ENCODE data around the gene NKTR. TPM values are rescaled to one million over a fixed set of nuclear protein-coding genes. Genes with fewer than 3 reads are reported as not detected.
A peak's percentile ranks its signal among the peaks of the same experiment; 100 is the strongest.

NKTR gene
- total and polyA plus RNA-seq, 4 experiments from 2014 or later = 8.9 to 269 (median 140) TPM

- no peak overlapping the region for H3K27ac ChIP-seq (ENCODE audit: low read depth, low read length)
- H3K9me3 Mint-ChIP-seq = no peaks in the 10 kb centered on the region
- no peak overlapping the region for H3K4me3 ChIP-seq (ENCODE audit: low read length in 2 of 2)
- POLR2A ChIA-PET (ENCODE audit: partially characterized antibody) = interaction anchor here (1.0 to 2.8 kb wide), 3 partner anchors 10 to 31 kb away, joined by 4 to 12 read pairs (median 8); partner anchors contain the start of genes NKTR and SEC22C
- no peaks in the 10 kb centered on the region for H3K27me3 Mint-ChIP-seq
- no peaks in the 10 kb centered on the region for H3K27me3 ChIP-seq (ENCODE audit: insufficient read depth, low read length)
- peak overlapping the region in 1 of 8 donors; percentile 14 for H3K4me3 Mint-ChIP-seq
- no peaks in the 10 kb centered on the region for H3K9me3 ChIP-seq (ENCODE audit: control insufficient read depth in 1 of 2, low read length in 2 of 2)
- DNase-seq = no peak
- peaks cover 39 to 74% (median 56%) of the 10 kb centered on the region in 4 donors for H3K4me1 Mint-ChIP-seq
- CTCF ChIA-PET (ENCODE audit: partially characterized antibody) = interaction anchor here (0.7 to 2.3 kb wide), 15 partner anchors 8 to 41 kb away, joined by 3 to 20 read pairs (median 5); partner anchors contain the start of genes SEC22C and SS18L2
- peaks cover 19 to 44% of the 10 kb centered on the region in 2 donors for H3K36me3 Mint-ChIP-seq
- H3K36me3 ChIP-seq (ENCODE audit: insufficient read depth, low read length) = no peaks in the 10 kb centered on the region
- intact Hi-C loops (cut with micrococcal nuclease) = loop anchor here (5.0 kb wide), 1 partner anchor 36 kb away; no protein-coding TSS in a partner anchor
- H3K4me1 ChIP-seq (ENCODE audit: insufficient read depth, low read length) = peaks cover 59% of the 10 kb centered on the region
- peak overlapping the region in 3 of 7 donors; percentile 19 to 93 (median 80) for H3K27ac Mint-ChIP-seq
These were observed 12.4 kb downstream of the NKTR start for GRCh38 chr3:42612928-42613327.

GRCh38 chr3:42613462-42613861, 13.0 kb downstream of the NKTR start:
- Mint-ChIP-seq H3K9me3 (no peaks in the 10 kb centered on the region), H3K4me3 (peak overlapping the region in 4 of 8 donors; percentile 0 to 14 (median 2)), H3K27me3 (no peaks in the 10 kb centered on the region), H3K4me1 (peaks cover 39 to 73% (median 54%) of the 10 kb centered on the region in 4 donors), H3K27ac (peak overlapping the region in 6 of 7 donors; percentile 0 to 93 (median 46)), H3K36me3 (peaks cover 19 to 41% of the 10 kb centered on the region in 2 donors)
- Histone ChIP-seq H3K4me1 (ENCODE audit: insufficient read depth, low read length) (peaks cover 54% of the 10 kb centered on the region), H3K27ac (ENCODE audit: low read depth, low read length) (no peak overlapping the region), H3K36me3 (ENCODE audit: insufficient read depth, low read length) (peaks cover 2% of the 10 kb centered on the region), H3K9me3 (ENCODE audit: control insufficient read depth in 1 of 2, low read length in 2 of 2) (no peaks in the 10 kb centered on the region), H3K27me3 (ENCODE audit: insufficient read depth, low read length) (no peaks in the 10 kb centered on the region), H3K4me3 (ENCODE audit: low read length in 2 of 2) (no peak overlapping the region)
- DNase-seq = no peak
- intact Hi-C loops (cut with micrococcal nuclease) = loop anchor here (5.0 kb wide), 1 partner anchor 36 kb away; no protein-coding TSS in a partner anchor
- ChIA-PET CTCF (ENCODE audit: partially characterized antibody) (interaction anchor here (0.9 to 2.3 kb wide), 12 partner anchors 11 to 39 kb away, joined by 3 to 20 read pairs (median 5); partner anchors contain the start of genes SEC22C and SS18L2), POLR2A (ENCODE audit: partially characterized antibody) (interaction anchor here (1.0 to 2.8 kb wide), 4 partner anchors 10 to 32 kb away, joined by 4 to 12 read pairs (median 6); partner anchors contain the start of genes NKTR, SEC22C and SS18L2)

DNA sequence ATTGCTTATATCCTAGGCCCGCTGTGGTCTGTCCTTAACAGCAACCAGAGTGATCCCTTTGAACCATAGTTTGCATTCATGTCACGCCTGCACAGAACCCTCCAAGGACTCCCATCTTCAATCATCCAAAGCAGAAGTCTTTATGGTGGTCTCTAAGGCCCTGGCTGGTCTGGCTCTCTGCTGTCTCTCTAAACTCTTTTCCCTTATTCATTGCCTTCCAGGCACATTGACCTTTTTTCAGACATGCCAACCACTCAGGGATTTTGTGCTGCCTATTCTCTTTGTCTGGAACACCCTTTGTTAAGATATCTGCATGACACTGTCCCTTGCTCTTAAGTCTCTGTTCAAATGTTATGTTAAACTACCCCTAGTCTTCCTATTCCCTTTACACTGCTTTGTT, 31.1 kb downstream of the NKTR start:
- Mint-ChIP-seq H3K4me1 (peaks cover 0 to 16% (median 3%) of the 10 kb centered on the region in 4 donors), H3K4me3 (no peak overlapping the region), H3K27ac (peak overlapping the region in 6 of 7 donors; percentile 9 to 81 (median 58)), H3K9me3 (no peaks in the 10 kb centered on the region), H3K36me3 (peaks cover 33 to 67% of the 10 kb centered on the region in 2 donors), H3K27me3 (no peaks in the 10 kb centered on the region)
- Histone ChIP-seq H3K4me3 (ENCODE audit: low read length in 2 of 2) (no peak overlapping the region), H3K27ac (ENCODE audit: low read depth, low read length) (no peak overlapping the region), H3K27me3 (ENCODE audit: insufficient read depth, low read length) (no peaks in the 10 kb centered on the region), H3K36me3 (ENCODE audit: insufficient read depth, low read length) (peaks cover 55% of the 10 kb centered on the region), H3K4me1 (ENCODE audit: insufficient read depth, low read length) (no peaks in the 10 kb centered on the region), H3K9me3 (ENCODE audit: control insufficient read depth in 1 of 2, low read length in 2 of 2) (no peaks in the 10 kb centered on the region)
- intact Hi-C loops (cut with micrococcal nuclease) = no loop called here
- CTCF ChIA-PET (ENCODE audit: partially characterized antibody) = no interaction called here
- no peak for DNase-seq
- POLR2A ChIA-PET (ENCODE audit: partially characterized antibody) = no interaction called here

DNA sequence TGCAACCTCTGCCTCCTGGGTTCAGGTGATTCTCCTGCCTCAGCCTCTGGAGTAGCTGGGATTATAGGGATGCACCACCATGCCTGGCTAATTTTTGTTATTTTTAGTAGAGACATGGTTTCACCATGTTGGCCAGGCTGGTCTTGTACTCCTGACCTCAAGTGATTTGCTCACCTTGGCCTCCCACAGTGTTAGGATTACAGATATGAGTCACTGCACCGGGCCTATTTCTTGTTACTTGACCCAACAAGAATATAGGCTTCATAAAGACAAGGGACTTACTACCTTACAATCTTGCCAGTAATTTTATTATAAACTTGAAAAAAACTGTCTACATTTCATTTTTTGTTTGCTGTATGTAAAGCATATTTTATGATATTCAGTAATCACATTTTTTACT, 31.7 kb downstream of the NKTR start:
- no peaks in the 10 kb centered on the region for H3K9me3 Mint-ChIP-seq
- no peak overlapping the region for H3K27ac Mint-ChIP-seq

DNA sequence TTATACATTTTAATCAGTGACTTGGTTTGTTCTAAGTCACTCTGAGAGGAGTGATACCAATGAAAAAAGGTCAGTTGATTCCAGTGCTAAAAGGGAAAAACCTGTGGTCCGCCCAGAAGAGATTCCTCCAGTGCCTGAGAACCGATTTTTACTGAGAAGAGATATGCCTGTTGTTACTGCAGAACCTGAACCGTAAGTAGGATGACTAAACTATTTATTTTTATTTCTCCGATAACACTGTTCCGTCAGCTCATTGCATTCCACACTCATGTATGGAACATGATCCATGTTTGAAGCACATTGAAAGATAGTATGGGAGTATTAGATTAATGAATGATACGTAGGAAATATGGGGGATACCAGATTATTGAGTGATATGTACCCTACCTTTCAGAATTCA, 33.1 kb downstream of the NKTR start:
- Histone ChIP-seq H3K9me3 (ENCODE audit: control insufficient read depth in 1 of 2, low read length in 2 of 2) (no peaks in the 10 kb centered on the region), H3K4me3 (ENCODE audit: low read length in 2 of 2) (no peak overlapping the region), H3K4me1 (ENCODE audit: insufficient read depth, low read length) (peaks cover 16% of the 10 kb centered on the region), H3K36me3 (ENCODE audit: insufficient read depth, low read length) (peaks cover 68% of the 10 kb centered on the region), H3K27me3 (ENCODE audit: insufficient read depth, low read length) (no peaks in the 10 kb centered on the region), H3K27ac (ENCODE audit: low read depth, low read length) (no peak overlapping the region)
- Mint-ChIP-seq H3K9me3 (no peaks in the 10 kb centered on the region), H3K27me3 (no peaks in the 10 kb centered on the region), H3K27ac (peak overlapping the region in 5 of 7 donors; percentile 2 to 46 (median 22)), H3K36me3 (peaks cover 29 to 55% of the 10 kb centered on the region in 2 donors), H3K4me1 (peaks cover 0 to 16% (median 3%) of the 10 kb centered on the region in 4 donors), H3K4me3 (no peak overlapping the region)
- ChIA-PET POLR2A (ENCODE audit: partially characterized antibody) (no interaction called here), CTCF (ENCODE audit: partially characterized antibody) (interaction anchor here (0.6 kb wide), 1 partner anchor 9 kb away, joined by 3 read pairs; no protein-coding TSS in a partner anchor)
- no peak for DNase-seq
- intact Hi-C loops (cut with micrococcal nuclease) = no loop called here

More for the DNA sequence above, 31.7 kb downstream of the NKTR start:
- Mint-ChIP-seq H3K4me3 (no peak overlapping the region), H3K4me1 (peaks cover 0 to 16% (median 3%) of the 10 kb centered on the region in 4 donors), H3K27me3 (no peaks in the 10 kb centered on the region), H3K36me3 (peaks cover 32 to 65% of the 10 kb centered on the region in 2 donors)
- ChIA-PET CTCF (ENCODE audit: partially characterized antibody) (no interaction called here), POLR2A (ENCODE audit: partially characterized antibody) (no interaction called here)
- no peak overlapping the region for H3K27ac ChIP-seq (ENCODE audit: low read depth, low read length)
- peaks cover 60% of the 10 kb centered on the region for H3K36me3 ChIP-seq (ENCODE audit: insufficient read depth, low read length)
- no peaks in the 10 kb centered on the region for H3K27me3 ChIP-seq (ENCODE audit: insufficient read depth, low read length)
- H3K4me3 ChIP-seq (ENCODE audit: low read length in 2 of 2) = no peak overlapping the region
- no peak for DNase-seq
- H3K9me3 ChIP-seq (ENCODE audit: control insufficient read depth in 1 of 2, low read length in 2 of 2) = no peaks in the 10 kb centered on the region
- intact Hi-C loops (cut with micrococcal nuclease) = no loop called here
- peaks cover 3% of the 10 kb centered on the region for H3K4me1 ChIP-seq (ENCODE audit: insufficient read depth, low read length)

DNA sequence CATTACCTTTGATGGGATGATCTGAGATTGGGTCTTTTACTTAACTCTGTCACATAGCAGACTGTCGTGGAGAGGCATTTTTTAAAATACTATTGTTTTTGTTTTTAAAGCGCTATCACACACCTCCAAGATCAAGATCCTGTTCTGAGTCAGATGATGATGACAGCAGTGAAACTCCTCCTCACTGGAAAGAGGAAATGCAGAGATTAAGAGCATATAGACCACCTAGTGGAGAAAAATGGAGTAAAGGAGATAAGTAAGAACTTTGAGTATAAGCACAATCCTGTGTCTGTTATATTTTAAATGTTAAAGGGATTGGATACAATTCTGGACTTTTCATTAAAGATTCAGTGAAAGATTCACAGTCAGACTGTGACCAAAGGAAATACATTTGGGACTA, 34.6 kb downstream of the NKTR start:
- DNase-seq = no peak
- Histone ChIP-seq H3K4me3 (ENCODE audit: low read length in 2 of 2) (no peak overlapping the region), H3K27me3 (ENCODE audit: insufficient read depth, low read length) (no peaks in the 10 kb centered on the region), H3K4me1 (ENCODE audit: insufficient read depth, low read length) (peaks cover 30% of the 10 kb centered on the region), H3K36me3 (ENCODE audit: insufficient read depth, low read length) (peaks cover 68% of the 10 kb centered on the region), H3K9me3 (ENCODE audit: control insufficient read depth in 1 of 2, low read length in 2 of 2) (no peaks in the 10 kb centered on the region), H3K27ac (ENCODE audit: low read depth, low read length) (no peak overlapping the region)
- ChIA-PET POLR2A (ENCODE audit: partially characterized antibody) (no interaction called here), CTCF (ENCODE audit: partially characterized antibody) (no interaction called here)
- Mint-ChIP-seq H3K4me1 (peaks cover 0 to 12% (median 3%) of the 10 kb centered on the region in 4 donors), H3K27ac (peak overlapping the region in 6 of 7 donors; percentile 51 to 87 (median 67)), H3K36me3 (peaks cover 29 to 51% of the 10 kb centered on the region in 2 donors), H3K27me3 (no peaks in the 10 kb centered on the region), H3K4me3 (peak overlapping the region in 1 of 8 donors; percentile 30), H3K9me3 (no peaks in the 10 kb centered on the region)
- intact Hi-C loops (cut with micrococcal nuclease) = no loop called here

DNA sequence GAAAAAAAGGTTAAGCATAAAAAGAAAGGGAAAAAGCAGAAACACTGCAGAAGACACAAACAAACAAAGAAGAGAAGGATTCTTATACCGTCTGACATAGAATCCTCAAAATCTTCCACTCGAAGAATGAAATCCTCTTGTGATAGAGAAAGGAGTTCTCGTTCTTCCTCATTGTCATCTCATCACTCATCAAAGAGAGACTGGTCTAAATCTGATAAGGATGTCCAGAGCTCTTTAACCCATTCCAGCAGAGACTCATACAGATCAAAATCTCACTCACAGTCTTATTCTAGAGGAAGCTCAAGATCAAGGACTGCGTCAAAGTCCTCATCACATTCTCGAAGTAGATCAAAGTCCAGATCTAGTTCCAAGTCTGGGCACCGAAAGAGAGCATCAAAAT, 36.5 kb downstream of the NKTR start:
- H3K9me3 ChIP-seq (ENCODE audit: control insufficient read depth in 1 of 2, low read length in 2 of 2) = no peaks in the 10 kb centered on the region
- Mint-ChIP-seq H3K36me3 (peaks cover 30 to 45% of the 10 kb centered on the region in 2 donors), H3K27me3 (no peaks in the 10 kb centered on the region), H3K4me3 (no peak overlapping the region), H3K4me1 (peaks cover 9 to 23% (median 12%) of the 10 kb centered on the region in 4 donors), H3K9me3 (no peaks in the 10 kb centered on the region), H3K27ac (no peak overlapping the region)
- ChIA-PET CTCF (ENCODE audit: partially characterized antibody) (interaction anchor here (1.0 to 2.5 kb wide), 7 partner anchors 13 to 109 kb away, joined by 3 to 9 read pairs (median 4); partner anchors contain the start of gene NKTR), POLR2A (ENCODE audit: partially characterized antibody) (interaction anchor here (0.6 to 4.0 kb wide), 4 partner anchors 29 to 1434 kb away, joined by 3 to 29 read pairs (median 4); partner anchors contain the start of genes NKTR and SEC22C)
- H3K36me3 ChIP-seq (ENCODE audit: insufficient read depth, low read length) = peaks cover 58% of the 10 kb centered on the region
- peak overlapping the region; percentile 70 for H3K27ac ChIP-seq (ENCODE audit: low read depth, low read length)
- H3K27me3 ChIP-seq (ENCODE audit: insufficient read depth, low read length) = no peaks in the 10 kb centered on the region
- no peak overlapping the region for H3K4me3 ChIP-seq (ENCODE audit: low read length in 2 of 2)
- no peak for DNase-seq
- peaks cover 43% of the 10 kb centered on the region for H3K4me1 ChIP-seq (ENCODE audit: insufficient read depth, low read length)
- intact Hi-C loops (cut with micrococcal nuclease) = no loop called here
